HepG2 (cell line): ENCODE results near the gene CTIF. TPM values are rescaled to one million over a fixed set of nuclear protein-coding genes. Genes with fewer than 3 reads are reported as not detected.

Experiments
- ARID2 ChIP-seq: sonication (generic); formaldehyde crosslinking; IDR thresholded peaks from 2 replicates; pipeline ENCODE4 v1.8.1; 2022; ENCODE audit warnings: mild to moderate bottlenecking, missing genetic modification reagents, borderline replicate concordance
- DNMT1 ChIP-seq: sonication (generic); formaldehyde crosslinking; IDR thresholded peaks from 2 replicates; pipeline ENCODE4 v1.5.1; 2020; ENCODE audit warnings: mild to moderate bottlenecking, missing genetic modification reagents
- ERF ChIP-seq: IDR thresholded peaks from 2 replicates; pipeline ENCODE4 v1.6.1; 2018; ENCODE audit warnings: missing biosample characterization, missing genetic modification reagents
- GATA4 ChIP-seq: sonication (generic); IDR thresholded peaks from 2 replicates; pipeline ENCODE4 v1.6.1; 2016; ENCODE audit warnings: antibody characterized with exemption, low read depth, borderline replicate concordance
- ISL2 ChIP-seq: sonication (generic); formaldehyde crosslinking; IDR thresholded peaks from 2 replicates; pipeline ENCODE4 v1.5.0; 2020; ENCODE audit warnings: missing genetic modification reagents
- KLF6 ChIP-seq: IDR thresholded peaks from 2 replicates; pipeline ENCODE4 v1.8.0; 2016; ENCODE audit warnings: missing biosample characterization, missing genetic modification reagents
- LCORL ChIP-seq, 2 experiments: fragments of 450-650 bp in 1 of 2; sonication (generic) in 1 of 2; formaldehyde crosslinking in 1 of 2; IDR thresholded peaks; 2 replicates each; pipeline versions ENCODE4 v1.5.0 to v1.6.1; 2017 to 2020; ENCODE audit warnings: antibody characterized with exemption in 1 of 2, missing genetic modification reagents in 1 of 2
- NCOA2 ChIP-seq: sonication (generic); formaldehyde crosslinking; IDR thresholded peaks from 2 replicates; pipeline ENCODE4 v1.8.0; 2022; ENCODE audit warnings: inconsistent platforms
- ONECUT2 ChIP-seq: sonication (generic); formaldehyde crosslinking; IDR thresholded peaks from 2 replicates; pipeline ENCODE4 v1.4.0; 2020; ENCODE audit warnings: missing genetic modification reagents
- RFX3 ChIP-seq: IDR thresholded peaks from 2 replicates; pipeline ENCODE4 v1.6.1; 2016; ENCODE audit warnings: missing biosample characterization, missing genetic modification reagents
- SAP130 ChIP-seq: IDR thresholded peaks from 2 replicates; pipeline ENCODE4 v1.6.1; 2016; ENCODE audit warnings: low read depth
- SMAD1 ChIP-seq: sonication (generic); formaldehyde crosslinking; IDR thresholded peaks from 2 replicates; pipeline ENCODE4 v1.4.0; 2020; ENCODE audit warnings: missing genetic modification reagents, low read depth, mild to moderate bottlenecking, borderline replicate concordance
- WIZ ChIP-seq: sonication (generic); formaldehyde crosslinking; IDR thresholded peaks from 2 replicates; pipeline ENCODE4 v1.5.1; 2020; ENCODE audit warnings: mild to moderate bottlenecking, missing genetic modification reagents
- ZMYM2 ChIP-seq: sonication (generic); formaldehyde crosslinking; IDR thresholded peaks from 2 replicates; pipeline ENCODE4 v1.8.0; 2022; ENCODE audit warnings: mild to moderate bottlenecking, missing genetic modification reagents
- ZNF224 ChIP-seq: sonication (generic); formaldehyde crosslinking; IDR thresholded peaks from 2 replicates; pipeline ENCODE4 v1.5.0; 2020; ENCODE audit warnings: mild to moderate bottlenecking, missing genetic modification reagents
- ZNF430 ChIP-seq: sonication (generic); formaldehyde crosslinking; IDR thresholded peaks from 2 replicates; pipeline ENCODE4 v1.9.0; 2021; ENCODE audit warnings: mild to moderate bottlenecking, missing genetic modification reagents
- ZNF446 ChIP-seq: sonication (generic); formaldehyde crosslinking; IDR thresholded peaks from 2 replicates; pipeline ENCODE4 v1.5.0; 2020; ENCODE audit warnings: mild to moderate bottlenecking, missing genetic modification reagents
- ZNF83 ChIP-seq: sonication (generic); formaldehyde crosslinking; IDR thresholded peaks from 2 replicates; pipeline ENCODE4 v1.4.0; 2020; ENCODE audit warnings: missing genetic modification reagents, mild to moderate bottlenecking, borderline replicate concordance
- polyA plus RNA-seq, 8 experiments: library from polyadenylated mRNA; depleted of rRNA in 3 of 8; stranded (reverse) in 7 of 8; unstranded in 1 of 8; fragments of >200 nt; fragmentation: Illumina TruSeq in 4 of 8; extraction: Trizol in 4 of 8; gene quantifications; 2 replicates each; pipeline versions ENCODE4 v1.2.1 to v1.2.3, GENCODE V29; 2011 to 2016; ENCODE audit warnings: low read depth in 4 of 8, missing spikeins in 1 of 8, mixed read lengths in 1 of 8; ENCODE audit not compliant: insufficient read depth in 1 of 8
- total RNA-seq, 5 experiments: library from RNA; depleted of rRNA; stranded (reverse); fragments of >200 nt; fragmentation: Illumina TruSeq; extraction: Trizol; gene quantifications; 2 replicates each; pipeline ENCODE4 v1.2.3, GENCODE V29; 2016; ENCODE audit warnings: low read depth in 1 of 5
- TF ChIP-seq, protein P1 (sequence below): sonication (generic); formaldehyde crosslinking; IDR thresholded peaks from 2 replicates; pipeline ENCODE4 v1.4.0; 2020; ENCODE audit warnings: mild to moderate bottlenecking, missing genetic modification reagents
- TF ChIP-seq, protein P2 (sequence below): sonication (generic); formaldehyde crosslinking; IDR thresholded peaks from 2 replicates; pipeline ENCODE4 v1.9.0; 2021; ENCODE audit warnings: mild to moderate bottlenecking, missing genetic modification reagents
- TF ChIP-seq, protein P3 (sequence below): sonication (generic); formaldehyde crosslinking; IDR thresholded peaks from 2 replicates; pipeline ENCODE4 v1.5.1; 2020; ENCODE audit warnings: mild to moderate bottlenecking, missing genetic modification reagents, borderline replicate concordance

CTIF gene
- total and polyA plus RNA-seq, 2 of the 13 experiments (the other 11 are each of a cell fraction or from before 2014, with no cell fraction given) = 18.2 to 28.0 TPM

GRCh38 chr18:48538531-48539405 lies at the start of gene CTIF (continued):
- TF ChIP-seq ZNF446 (CRISPR knock-in tag) (no peak), DNMT1 (CRISPR knock-in tag) (no peak), WIZ (no peak), ZNF224 (CRISPR knock-in tag) (no peak), ERF (CRISPR knock-in tag) (peak; percentile 74; the same call in 1 of the 2 replicates), SAP130 (CRISPR knock-in tag) (peak; percentile 90), ZNF83 (CRISPR knock-in tag) (no peak), ARID2 (CRISPR knock-in tag) (no peak), ZNF430 (CRISPR knock-in tag) (no peak), LCORL (IDR thresholded peaks at IDR 0.05) (no peak), LCORL (CRISPR knock-in tag; IDR thresholded peaks at IDR 0.05) (peak; percentile 79), GATA4 (no peak), ISL2 (CRISPR knock-in tag) (peak; percentile 63), KLF6 (CRISPR knock-in tag) (peak; percentile 60), ZMYM2 (no peak), NCOA2 (CRISPR knock-in tag) (peak; percentile 34; the same call in 1 of the 2 replicates), SMAD1 (CRISPR knock-in tag) (no peak), RFX3 (CRISPR knock-in tag) (no peak), ONECUT2 (no peak; the same call in 1 of the 2 replicates)
- TF ChIP-seq, protein P1, sequence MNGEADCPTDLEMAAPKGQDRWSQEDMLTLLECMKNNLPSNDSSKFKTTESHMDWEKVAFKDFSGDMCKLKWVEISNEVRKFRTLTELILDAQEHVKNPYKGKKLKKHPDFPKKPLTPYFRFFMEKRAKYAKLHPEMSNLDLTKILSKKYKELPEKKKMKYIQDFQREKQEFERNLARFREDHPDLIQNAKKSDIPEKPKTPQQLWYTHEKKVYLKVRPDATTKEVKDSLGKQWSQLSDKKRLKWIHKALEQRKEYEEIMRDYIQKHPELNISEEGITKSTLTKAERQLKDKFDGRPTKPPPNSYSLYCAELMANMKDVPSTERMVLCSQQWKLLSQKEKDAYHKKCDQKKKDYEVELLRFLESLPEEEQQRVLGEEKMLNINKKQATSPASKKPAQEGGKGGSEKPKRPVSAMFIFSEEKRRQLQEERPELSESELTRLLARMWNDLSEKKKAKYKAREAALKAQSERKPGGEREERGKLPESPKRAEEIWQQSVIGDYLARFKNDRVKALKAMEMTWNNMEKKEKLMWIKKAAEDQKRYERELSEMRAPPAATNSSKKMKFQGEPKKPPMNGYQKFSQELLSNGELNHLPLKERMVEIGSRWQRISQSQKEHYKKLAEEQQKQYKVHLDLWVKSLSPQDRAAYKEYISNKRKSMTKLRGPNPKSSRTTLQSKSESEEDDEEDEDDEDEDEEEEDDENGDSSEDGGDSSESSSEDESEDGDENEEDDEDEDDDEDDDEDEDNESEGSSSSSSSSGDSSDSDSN = no peak
- TF ChIP-seq, protein P2, sequence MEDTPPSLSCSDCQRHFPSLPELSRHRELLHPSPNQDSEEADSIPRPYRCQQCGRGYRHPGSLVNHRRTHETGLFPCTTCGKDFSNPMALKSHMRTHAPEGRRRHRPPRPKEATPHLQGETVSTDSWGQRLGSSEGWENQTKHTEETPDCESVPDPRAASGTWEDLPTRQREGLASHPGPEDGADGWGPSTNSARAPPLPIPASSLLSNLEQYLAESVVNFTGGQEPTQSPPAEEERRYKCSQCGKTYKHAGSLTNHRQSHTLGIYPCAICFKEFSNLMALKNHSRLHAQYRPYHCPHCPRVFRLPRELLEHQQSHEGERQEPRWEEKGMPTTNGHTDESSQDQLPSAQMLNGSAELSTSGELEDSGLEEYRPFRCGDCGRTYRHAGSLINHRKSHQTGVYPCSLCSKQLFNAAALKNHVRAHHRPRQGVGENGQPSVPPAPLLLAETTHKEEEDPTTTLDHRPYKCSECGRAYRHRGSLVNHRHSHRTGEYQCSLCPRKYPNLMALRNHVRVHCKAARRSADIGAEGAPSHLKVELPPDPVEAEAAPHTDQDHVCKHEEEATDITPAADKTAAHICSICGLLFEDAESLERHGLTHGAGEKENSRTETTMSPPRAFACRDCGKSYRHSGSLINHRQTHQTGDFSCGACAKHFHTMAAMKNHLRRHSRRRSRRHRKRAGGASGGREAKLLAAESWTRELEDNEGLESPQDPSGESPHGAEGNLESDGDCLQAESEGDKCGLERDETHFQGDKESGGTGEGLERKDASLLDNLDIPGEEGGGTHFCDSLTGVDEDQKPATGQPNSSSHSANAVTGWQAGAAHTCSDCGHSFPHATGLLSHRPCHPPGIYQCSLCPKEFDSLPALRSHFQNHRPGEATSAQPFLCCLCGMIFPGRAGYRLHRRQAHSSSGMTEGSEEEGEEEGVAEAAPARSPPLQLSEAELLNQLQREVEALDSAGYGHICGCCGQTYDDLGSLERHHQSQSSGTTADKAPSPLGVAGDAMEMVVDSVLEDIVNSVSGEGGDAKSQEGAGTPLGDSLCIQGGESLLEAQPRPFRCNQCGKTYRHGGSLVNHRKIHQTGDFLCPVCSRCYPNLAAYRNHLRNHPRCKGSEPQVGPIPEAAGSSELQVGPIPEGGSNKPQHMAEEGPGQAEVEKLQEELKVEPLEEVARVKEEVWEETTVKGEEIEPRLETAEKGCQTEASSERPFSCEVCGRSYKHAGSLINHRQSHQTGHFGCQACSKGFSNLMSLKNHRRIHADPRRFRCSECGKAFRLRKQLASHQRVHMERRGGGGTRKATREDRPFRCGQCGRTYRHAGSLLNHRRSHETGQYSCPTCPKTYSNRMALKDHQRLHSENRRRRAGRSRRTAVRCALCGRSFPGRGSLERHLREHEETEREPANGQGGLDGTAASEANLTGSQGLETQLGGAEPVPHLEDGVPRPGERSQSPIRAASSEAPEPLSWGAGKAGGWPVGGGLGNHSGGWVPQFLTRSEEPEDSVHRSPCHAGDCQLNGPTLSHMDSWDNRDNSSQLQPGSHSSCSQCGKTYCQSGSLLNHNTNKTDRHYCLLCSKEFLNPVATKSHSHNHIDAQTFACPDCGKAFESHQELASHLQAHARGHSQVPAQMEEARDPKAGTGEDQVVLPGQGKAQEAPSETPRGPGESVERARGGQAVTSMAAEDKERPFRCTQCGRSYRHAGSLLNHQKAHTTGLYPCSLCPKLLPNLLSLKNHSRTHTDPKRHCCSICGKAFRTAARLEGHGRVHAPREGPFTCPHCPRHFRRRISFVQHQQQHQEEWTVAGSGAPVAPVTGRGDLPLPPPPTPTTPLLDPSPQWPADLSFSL = no peak
- TF ChIP-seq, protein P3, sequence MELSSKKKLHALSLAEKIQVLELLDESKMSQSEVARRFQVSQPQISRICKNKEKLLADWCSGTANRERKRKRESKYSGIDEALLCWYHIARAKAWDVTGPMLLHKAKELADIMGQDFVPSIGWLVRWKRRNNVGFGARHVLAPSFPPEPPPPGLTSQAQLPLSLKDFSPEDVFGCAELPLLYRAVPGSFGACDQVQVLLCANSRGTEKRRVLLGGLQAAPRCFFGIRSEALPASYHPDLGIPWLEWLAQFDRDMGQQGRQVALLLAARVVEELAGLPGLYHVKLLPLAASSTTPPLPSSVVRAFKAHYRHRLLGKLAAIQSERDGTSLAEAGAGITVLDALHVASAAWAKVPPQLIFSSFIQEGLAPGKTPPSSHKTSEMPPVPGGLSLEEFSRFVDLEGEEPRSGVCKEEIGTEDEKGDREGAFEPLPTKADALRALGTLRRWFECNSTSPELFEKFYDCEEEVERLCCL (CRISPR knock-in tag) = no peak
